Measurements from ENCODE around the gene IFNGR1. TPM values are rescaled to one million over a fixed set of nuclear protein-coding genes. Genes with fewer than 3 reads are reported as not detected.

The IFNGR1 gene
- total RNA-seq, 1 experiment from 2014 or later: 27.1 TPM

DNA sequence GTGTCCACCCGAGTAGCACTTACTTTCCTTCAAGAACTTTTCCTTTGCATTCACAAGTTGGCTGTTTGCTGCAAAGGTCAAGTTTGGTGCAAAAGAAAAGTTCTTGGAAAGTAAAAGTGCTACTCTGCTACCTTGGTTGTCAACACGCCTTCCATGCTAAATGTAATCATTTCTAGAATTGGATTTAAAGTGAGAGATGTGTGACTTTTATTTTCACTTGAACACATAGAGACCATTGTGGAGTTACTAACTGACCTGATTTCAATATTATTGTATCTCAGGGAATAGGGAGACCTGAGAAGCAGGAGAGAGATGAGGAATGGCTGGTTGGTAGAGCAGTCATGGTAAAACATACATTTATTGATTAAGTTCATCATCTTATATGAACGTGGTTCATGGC lies 49.7 kb upstream of the IFNGR1 start:
- ChIA-PET CTCF (no interaction called here), RAD21 (ENCODE audit: low non-redundant PET in 1 of 2, low total read pairs in 2 of 2, uncharacterized antibody in 2 of 2, unreplicated experiment in 2 of 2) (no interaction called here), POLR2A (no interaction called here)
- no peak for DNase-seq (ENCODE audit: low read depth, low spot score)
- Histone ChIP-seq H2AFZ (ENCODE audit: low read depth, low read length, poor library complexity, severe bottlenecking) (no peak overlapping the region), H3K27me3 (ENCODE audit: insufficient read depth, low read length) (no peaks in the 10 kb centered on the region), H3K79me2 (ENCODE audit: insufficient read depth, low read length) (no peaks in the 10 kb centered on the region), H3K9ac (ENCODE audit: low read length) (no peak overlapping the region), H3K9me3 (ENCODE audit: control insufficient read depth in 1 of 2, insufficient read depth in 1 of 2, low read depth in 1 of 2, low read length in 2 of 2) (no peaks in the 10 kb centered on the region), H3K9me2 (ENCODE audit: insufficient read depth) (no peaks in the 10 kb centered on the region), H4K20me1 (ENCODE audit: insufficient read depth) (no peaks in the 10 kb centered on the region), H3K36me3 (ENCODE audit: control insufficient read depth in 1 of 2, insufficient read depth in 2 of 2, low read length in 2 of 2) (no peaks in the 10 kb centered on the region), H3K4me3 (replicated peaks in 1 of 2; ENCODE audit: low read depth in 1 of 2, low read length in 2 of 2) (no peak overlapping the region), H3K4me1 (ENCODE audit: control insufficient read depth in 1 of 2, insufficient read depth in 2 of 2, low read length in 2 of 2) (no peaks in the 10 kb centered on the region), H3K27ac (ENCODE audit: low read depth, low read length) (no peak overlapping the region), H3K4me2 (ENCODE audit: low read length) (no peak overlapping the region)
- no TSS peak for BruUV-seq (replicated peaks)
- ATAC-seq: no peak
- TF ChIP-seq ZFX (IDR thresholded peaks at IDR 0.05) (no peak), POLR2AphosphoS5 (IDR thresholded peaks at IDR 0.05; ENCODE audit: low read depth, low read length) (no peak)
- TF ChIP-seq, protein P1, sequence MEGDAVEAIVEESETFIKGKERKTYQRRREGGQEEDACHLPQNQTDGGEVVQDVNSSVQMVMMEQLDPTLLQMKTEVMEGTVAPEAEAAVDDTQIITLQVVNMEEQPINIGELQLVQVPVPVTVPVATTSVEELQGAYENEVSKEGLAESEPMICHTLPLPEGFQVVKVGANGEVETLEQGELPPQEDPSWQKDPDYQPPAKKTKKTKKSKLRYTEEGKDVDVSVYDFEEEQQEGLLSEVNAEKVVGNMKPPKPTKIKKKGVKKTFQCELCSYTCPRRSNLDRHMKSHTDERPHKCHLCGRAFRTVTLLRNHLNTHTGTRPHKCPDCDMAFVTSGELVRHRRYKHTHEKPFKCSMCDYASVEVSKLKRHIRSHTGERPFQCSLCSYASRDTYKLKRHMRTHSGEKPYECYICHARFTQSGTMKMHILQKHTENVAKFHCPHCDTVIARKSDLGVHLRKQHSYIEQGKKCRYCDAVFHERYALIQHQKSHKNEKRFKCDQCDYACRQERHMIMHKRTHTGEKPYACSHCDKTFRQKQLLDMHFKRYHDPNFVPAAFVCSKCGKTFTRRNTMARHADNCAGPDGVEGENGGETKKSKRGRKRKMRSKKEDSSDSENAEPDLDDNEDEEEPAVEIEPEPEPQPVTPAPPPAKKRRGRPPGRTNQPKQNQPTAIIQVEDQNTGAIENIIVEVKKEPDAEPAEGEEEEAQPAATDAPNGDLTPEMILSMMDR (IDR thresholded peaks at IDR 0.05 in 2 of 3, conservative IDR thresholded peaks at IDR 0.05 in 1 of 3; ENCODE audit: borderline replicate concordance in 1 of 3, insufficient read depth in 1 of 3, low read depth in 2 of 3, low read length in 2 of 3): no peak
- TF ChIP-seq, protein P2, sequence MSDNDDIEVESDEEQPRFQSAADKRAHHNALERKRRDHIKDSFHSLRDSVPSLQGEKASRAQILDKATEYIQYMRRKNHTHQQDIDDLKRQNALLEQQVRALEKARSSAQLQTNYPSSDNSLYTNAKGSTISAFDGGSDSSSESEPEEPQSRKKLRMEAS (IDR thresholded peaks at IDR 0.05): no peak
- intact Hi-C loops (cut with micrococcal nuclease): no loop called here

DNA sequence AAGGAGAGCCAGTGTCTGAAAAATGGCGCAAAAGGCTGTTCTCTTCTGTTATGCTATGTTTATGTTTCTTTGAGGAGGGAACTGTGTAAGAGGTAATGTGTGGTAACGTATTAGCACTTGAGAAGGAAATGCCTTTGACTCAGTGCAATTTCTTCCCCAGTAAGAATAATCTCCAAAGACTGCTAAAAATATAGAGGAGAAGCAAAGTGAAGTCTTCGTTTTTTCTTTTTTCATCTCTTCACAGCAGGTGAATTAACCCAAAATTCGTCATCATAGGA lies 47.1 kb upstream of the IFNGR1 start:
- H3K4me3 ChIP-seq (replicated peaks in 1 of 2; ENCODE audit: low read depth in 1 of 2, low read length in 2 of 2): no peak overlapping the region
- CTCF ChIA-PET: no interaction called here
- H3K27me3 ChIP-seq (ENCODE audit: insufficient read depth, low read length): no peaks in the 10 kb centered on the region
- DNase-seq (ENCODE audit: low read depth, low spot score): no peak
- no peak for TF ChIP-seq YY1 (IDR thresholded peaks at IDR 0.05; ENCODE audit: extremely low read depth, insufficient replicate concordance, low read depth, low read length)
- no peak for TF ChIP-seq TCF7L2 (IDR thresholded peaks at IDR 0.05; ENCODE audit: borderline replicate concordance, extremely low read depth, insufficient read depth, insufficient read length)
- TF ChIP-seq ELF1 (IDR thresholded peaks at IDR 0.05; ENCODE audit: borderline replicate concordance, low read depth): no peak
- no peaks in the 10 kb centered on the region for H3K36me3 ChIP-seq (ENCODE audit: control insufficient read depth in 1 of 2, insufficient read depth in 2 of 2, low read length in 2 of 2)
- RAD21 ChIA-PET (ENCODE audit: low non-redundant PET in 1 of 2, low total read pairs in 2 of 2, uncharacterized antibody in 2 of 2, unreplicated experiment in 2 of 2): no interaction called here
- no TSS peak for BruUV-seq (replicated peaks)
- no peaks in the 10 kb centered on the region for H3K79me2 ChIP-seq (ENCODE audit: insufficient read depth, low read length)
- H3K9me3 ChIP-seq (ENCODE audit: control insufficient read depth in 1 of 2, insufficient read depth in 1 of 2, low read depth in 1 of 2, low read length in 2 of 2): no peaks in the 10 kb centered on the region
- H3K4me1 ChIP-seq (ENCODE audit: control insufficient read depth in 1 of 2, insufficient read depth in 2 of 2, low read length in 2 of 2): no peaks in the 10 kb centered on the region
- no peak for ATAC-seq
- H3K9me2 ChIP-seq (ENCODE audit: insufficient read depth): no peaks in the 10 kb centered on the region
- H3K9ac ChIP-seq (ENCODE audit: low read length): no peak overlapping the region
- POLR2A ChIA-PET: no interaction called here
- no peak overlapping the region for H3K27ac ChIP-seq (ENCODE audit: low read depth, low read length)
- H2AFZ ChIP-seq (ENCODE audit: low read depth, low read length, poor library complexity, severe bottlenecking): no peak overlapping the region
- intact Hi-C loops (cut with micrococcal nuclease): no loop called here
- H3K4me2 ChIP-seq (ENCODE audit: low read length): no peak overlapping the region
- H4K20me1 ChIP-seq (ENCODE audit: insufficient read depth): no peaks in the 10 kb centered on the region

Data from HCT116 (cell line).